ENCODE measurements around the gene ZSWIM8.

Gene ZSWIM8

DNA sequence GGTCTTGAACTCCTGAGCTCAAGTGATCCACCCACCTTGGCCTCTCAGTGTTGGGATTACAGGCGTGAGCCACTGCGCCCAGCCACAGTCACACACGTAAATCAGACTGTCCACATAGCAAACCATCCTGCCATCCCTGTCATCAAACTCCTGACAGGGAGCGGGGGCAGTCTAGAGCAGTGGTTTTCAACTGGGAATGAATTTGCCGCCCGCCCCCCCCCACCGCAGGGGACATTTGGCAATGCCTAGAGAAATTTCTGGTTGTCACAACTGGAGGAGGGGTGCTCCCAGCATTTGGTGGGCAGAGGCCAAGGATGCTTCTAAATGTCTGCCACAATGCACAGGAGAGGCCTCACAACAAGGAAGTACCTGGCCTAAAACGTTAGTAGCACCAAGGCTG is 64.8 kb downstream of the ZSWIM8 start:
- no peak for DNase-seq

DNA sequence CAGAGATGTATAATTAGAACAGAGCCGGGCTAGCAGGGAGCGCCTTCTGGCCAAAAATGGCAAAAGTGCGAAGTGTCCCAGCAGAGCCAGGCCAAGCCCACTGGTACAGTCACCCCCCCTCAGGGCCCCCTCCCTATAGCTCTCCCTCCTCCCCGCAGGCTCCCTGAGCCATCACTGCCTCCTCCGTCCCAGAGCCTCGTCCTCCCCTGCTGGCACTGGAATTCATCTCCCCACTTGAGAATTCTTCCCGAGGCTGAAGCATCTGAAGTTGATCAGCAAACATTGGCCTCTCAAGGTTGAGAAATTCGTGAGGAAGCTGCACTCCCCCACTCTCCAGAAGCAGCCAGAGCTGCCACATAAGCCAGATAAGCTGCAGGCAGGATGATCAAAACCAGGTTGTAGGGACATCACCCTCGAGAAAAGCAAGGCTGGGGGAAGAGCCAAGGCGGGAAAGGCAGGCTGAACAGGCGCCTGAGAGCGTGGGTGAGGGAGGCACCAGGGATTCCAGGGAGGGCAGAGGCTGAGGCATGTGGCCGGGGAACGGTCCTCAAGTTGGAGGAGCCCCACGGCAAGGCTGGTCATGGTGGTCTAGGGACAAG is 65.6 kb downstream of the ZSWIM8 start:
- no peak for DNase-seq

All from activated effector memory CD4-positive, alpha-beta T cell treated with anti-CD3 and anti-CD28 coated beads, Interleukin-2, amount 50 U/mL, for 16 hours (primary cell).